Activated T-cell treated with anti-CD3 and anti-CD28 coated beads, Interleukin-2, amount 50 U/mL, for 24 hours (primary cell): Measurements from ENCODE around the gene HDGF.
A peak's percentile ranks its signal among the peaks of the same experiment; 100 is the strongest.

Experiments used
- DNase-seq: peaks from one replicate; pipeline ENCODE4 v3.0.0-alpha.2; 2020
- H3K27ac Mint-ChIP-seq: 2 replicates; pipeline ENCODE4 v1.8.0; 2020; ENCODE audit warnings: mild to moderate bottlenecking, mixed read lengths
- H3K27me3 Mint-ChIP-seq: 2 replicates; pipeline ENCODE4 v1.8.0; 2020; ENCODE audit warnings: mixed read lengths
- H3K36me3 Mint-ChIP-seq: 2 replicates; pipeline ENCODE4 v1.8.0; 2020; ENCODE audit warnings: low read depth, mixed read lengths
- H3K4me1 Mint-ChIP-seq: 2 replicates; pipeline ENCODE4 v1.8.0; 2020; ENCODE audit warnings: low read depth, mixed read lengths
- H3K4me3 Mint-ChIP-seq: 2 replicates; pipeline ENCODE4 v1.8.0; 2020; ENCODE audit warnings: mild to moderate bottlenecking, moderate library complexity, mixed read lengths
- H3K9me3 Mint-ChIP-seq: 2 replicates; pipeline ENCODE4 v1.8.0; 2020; ENCODE audit warnings: mixed read lengths

Gene HDGF

DNA sequence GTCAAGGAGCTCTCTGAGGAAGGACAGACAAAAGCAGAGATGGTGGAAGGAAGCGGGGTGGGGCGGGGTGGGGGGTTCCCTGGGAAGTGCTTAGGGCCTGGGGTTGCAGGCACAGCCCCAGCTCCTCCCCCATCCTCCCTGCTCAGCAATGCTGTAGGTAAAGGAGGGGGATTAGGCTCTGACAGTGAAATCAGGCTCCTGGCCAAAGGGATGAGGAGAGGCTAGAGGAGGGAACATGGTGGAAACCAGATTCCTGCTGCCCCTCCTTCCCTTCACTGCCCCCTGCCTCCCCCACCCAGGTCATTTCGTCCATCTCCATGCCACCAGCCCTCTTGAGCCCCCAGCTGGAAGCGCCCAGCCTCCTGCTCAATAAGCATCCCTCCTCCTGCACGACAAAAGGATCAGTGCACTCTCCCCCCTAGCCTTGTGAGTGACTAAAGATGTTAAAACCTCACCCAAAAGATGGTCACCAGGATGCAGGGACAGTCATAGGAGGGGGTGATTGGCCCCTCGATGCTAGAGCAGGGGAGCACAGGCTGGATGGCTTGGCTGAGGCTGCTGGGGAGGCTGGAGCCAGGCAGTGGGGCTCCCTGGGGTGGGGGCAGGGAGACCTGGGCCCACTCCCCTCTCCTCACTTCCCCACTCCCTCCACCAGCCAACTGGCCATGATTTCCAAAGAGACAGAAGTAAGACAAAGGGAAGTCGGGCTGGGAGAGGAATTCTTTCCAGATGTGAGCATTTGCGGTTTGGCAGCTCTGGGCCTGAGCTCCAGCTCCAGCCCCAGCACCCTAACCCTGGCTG, 43.9 kb downstream of the HDGF start:
- Mint-ChIP-seq H3K4me3 (peak overlapping the region; percentile 8), H3K36me3 (no peaks in the 10 kb centered on the region), H3K9me3 (no peaks in the 10 kb centered on the region), H3K27me3 (peaks cover 31% of the 10 kb centered on the region), H3K27ac (no peak overlapping the region), H3K4me1 (peaks cover 32% of the 10 kb centered on the region)
- no peak for DNase-seq

DNA sequence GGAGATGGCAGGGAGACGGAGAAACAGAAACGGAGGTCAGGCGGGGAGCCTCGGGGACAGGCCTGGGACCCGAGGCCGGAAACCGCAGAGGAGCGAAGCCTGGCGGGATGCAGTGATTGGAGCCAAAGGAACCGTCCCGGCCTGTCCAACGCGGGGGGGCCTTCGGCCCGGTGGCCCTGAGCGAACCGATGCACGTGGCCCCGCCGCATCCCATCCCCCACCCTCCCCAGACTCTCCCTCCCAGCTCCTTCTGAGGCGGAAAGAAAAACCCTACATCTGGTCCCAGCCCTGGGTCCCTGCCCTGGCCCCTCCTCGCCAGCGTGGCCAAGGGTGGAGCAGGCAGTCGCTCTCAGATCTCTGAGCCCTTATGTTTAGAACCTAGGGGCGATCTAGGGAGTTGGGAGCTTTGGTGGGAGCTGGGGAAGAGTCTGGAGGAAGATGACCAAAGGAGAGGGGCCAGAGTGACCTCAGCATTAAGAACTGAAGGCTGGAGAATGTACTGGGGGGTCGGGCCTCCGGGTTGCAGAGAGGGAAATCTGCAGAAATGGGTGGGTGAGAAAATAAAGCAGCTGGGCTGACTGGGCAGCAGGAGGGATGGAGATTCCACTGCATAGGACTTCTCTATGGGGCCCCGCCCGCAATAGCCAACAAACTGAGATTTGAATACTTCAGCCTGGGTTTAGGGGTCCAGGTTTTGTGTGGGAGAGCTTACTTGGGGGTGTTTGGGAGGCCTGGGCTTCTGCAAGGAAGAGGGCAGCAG, 44.6 kb downstream of the HDGF start:
- peak overlapping the region; percentile 52 for H3K27ac Mint-ChIP-seq
- DNase-seq: no peak

GRCh38 chr1:156705918-156706656, 45.4 kb downstream of the HDGF start:
- H3K27me3 Mint-ChIP-seq: peaks cover 38% of the 10 kb centered on the region
- H3K4me3 Mint-ChIP-seq: peak overlapping the region; percentile 70
- no peaks in the 10 kb centered on the region for H3K36me3 Mint-ChIP-seq
- peak overlapping the region; percentile 61 for H3K27ac Mint-ChIP-seq
- peak; percentile 82 for DNase-seq
- no peaks in the 10 kb centered on the region for H3K9me3 Mint-ChIP-seq
- H3K4me1 Mint-ChIP-seq: peaks cover 32% of the 10 kb centered on the region

More for the DNA sequence above, 44.6 kb downstream of the HDGF start:
- peak overlapping the region; percentile 70 for H3K4me3 Mint-ChIP-seq
- peaks cover 32% of the 10 kb centered on the region for H3K4me1 Mint-ChIP-seq
- no peaks in the 10 kb centered on the region for H3K9me3 Mint-ChIP-seq
- no peaks in the 10 kb centered on the region for H3K36me3 Mint-ChIP-seq
- peaks cover 36% of the 10 kb centered on the region for H3K27me3 Mint-ChIP-seq

DNA sequence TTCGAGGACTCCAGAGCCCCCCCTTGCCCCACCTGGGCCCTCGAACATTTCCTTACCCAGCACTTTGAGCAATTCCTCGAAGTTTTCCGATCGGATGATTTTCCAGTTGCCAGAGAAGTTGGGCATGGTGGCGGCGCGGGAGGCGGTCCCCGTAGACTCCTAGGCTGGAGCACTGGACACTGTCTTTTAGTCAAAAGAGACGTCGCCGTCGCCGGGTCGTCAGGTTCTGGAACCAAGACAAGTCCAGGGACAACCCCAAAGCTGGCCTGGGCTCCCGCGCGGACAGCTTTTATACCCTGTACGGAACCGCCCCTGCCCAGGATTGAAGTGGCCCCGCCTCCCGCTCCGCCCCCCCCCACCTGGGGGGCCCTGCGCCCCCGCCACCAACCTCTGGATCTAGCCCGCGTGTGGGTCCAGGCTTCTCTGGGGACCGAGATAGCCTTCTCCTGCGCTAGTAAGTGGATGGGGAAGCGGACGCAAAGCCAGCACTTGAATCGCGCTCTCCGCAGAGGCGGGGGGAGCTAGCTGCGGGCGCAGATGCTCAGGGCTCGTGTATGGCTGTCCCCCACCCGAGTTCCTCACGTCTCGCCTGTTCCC, 46.1 kb downstream of the HDGF start, which contains the start of gene CRABP2:
CRABP2 (minus strand) TSS at position 263 of the 597 bp plus-strand sequence; CDS start at position 126, 137 bp downstream.
- H3K27ac Mint-ChIP-seq: peak within 1 kb of the TSS; percentile 61
- H3K36me3 Mint-ChIP-seq: no peaks in the 10 kb centered on the region
- H3K4me3 Mint-ChIP-seq: peak within 1 kb of the TSS; percentile 70
- H3K27me3 Mint-ChIP-seq: peaks cover 41% of the 10 kb centered on the region
- peaks cover 34% of the 10 kb centered on the region for H3K4me1 Mint-ChIP-seq
- DNase-seq: no peak
- H3K9me3 Mint-ChIP-seq: no peaks in the 10 kb centered on the region

- DNase-seq: peak; percentile 64
- Mint-ChIP-seq H3K4me3 (peak overlapping the region; percentile 70), H3K27ac (peak overlapping the region; percentile 44), H3K27me3 (peaks cover 43% of the 10 kb centered on the region), H3K36me3 (no peaks in the 10 kb centered on the region), H3K4me1 (peaks cover 34% of the 10 kb centered on the region), H3K9me3 (no peaks in the 10 kb centered on the region)
Measured at GRCh38 chr1:156704930-156705320, 46.5 kb downstream of the HDGF start.

DNA sequence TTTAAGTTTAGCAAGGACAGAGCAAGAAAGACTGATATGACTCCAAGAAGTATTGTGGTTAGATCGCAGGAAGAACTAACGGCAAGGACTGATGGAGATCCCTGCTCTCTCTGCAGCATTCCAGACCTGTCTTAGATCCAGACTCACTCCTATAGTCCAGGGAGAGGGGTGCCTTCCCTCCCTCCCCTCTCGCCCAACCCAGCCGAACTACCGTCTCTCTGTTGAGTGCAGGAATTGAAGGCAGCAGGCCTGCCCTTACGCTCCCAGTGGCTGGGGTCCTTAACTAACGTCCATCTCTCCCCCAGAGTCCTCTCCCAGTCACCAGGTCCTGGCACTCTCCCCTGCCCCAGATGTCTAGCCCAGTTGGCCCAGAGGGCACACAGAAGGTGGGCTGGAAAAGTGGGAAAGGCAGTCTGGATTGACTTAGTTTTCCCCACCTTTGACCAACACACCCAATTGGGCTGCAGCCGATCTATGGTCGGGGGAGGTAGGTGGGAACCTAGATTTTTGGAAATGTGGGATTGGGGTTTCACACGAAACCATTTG, 47.2 kb downstream of the HDGF start:
- Mint-ChIP-seq H3K4me1 (peaks cover 34% of the 10 kb centered on the region), H3K9me3 (no peaks in the 10 kb centered on the region), H3K27ac (no peak overlapping the region), H3K4me3 (no peak overlapping the region), H3K27me3 (peaks cover 47% of the 10 kb centered on the region), H3K36me3 (no peaks in the 10 kb centered on the region)
- no peak for DNase-seq

- H3K36me3 Mint-ChIP-seq: no peaks in the 10 kb centered on the region
- peaks cover 47% of the 10 kb centered on the region for H3K27me3 Mint-ChIP-seq
- no peak for DNase-seq
- no peaks in the 10 kb centered on the region for H3K9me3 Mint-ChIP-seq
- H3K4me1 Mint-ChIP-seq: peaks cover 34% of the 10 kb centered on the region
- H3K27ac Mint-ChIP-seq: no peak overlapping the region
- H3K4me3 Mint-ChIP-seq: no peak overlapping the region
Measured at GRCh38 chr1:156703741-156704140, 47.7 kb downstream of the HDGF start.

DNA sequence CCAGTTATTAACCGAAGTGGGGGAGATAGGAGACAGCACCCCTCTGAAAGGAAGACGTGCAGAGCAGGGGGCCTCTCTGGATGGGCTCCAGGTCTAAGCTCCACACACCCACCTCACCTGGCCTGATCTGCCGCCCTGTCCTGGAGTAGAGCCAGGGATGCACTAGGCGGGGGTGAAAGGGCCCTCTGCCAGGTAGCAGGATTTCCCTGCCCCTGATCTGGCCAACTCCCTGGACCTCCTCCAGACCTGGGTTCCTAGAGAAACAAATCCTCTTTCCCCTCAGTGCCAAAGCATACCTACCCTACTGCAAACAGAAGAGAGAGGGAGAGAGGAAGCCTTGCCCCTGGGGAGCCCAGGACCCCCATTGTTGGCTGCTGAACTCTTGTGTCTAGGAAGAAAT, 48.1 kb downstream of the HDGF start:
- Mint-ChIP-seq H3K27me3 (peaks cover 47% of the 10 kb centered on the region), H3K4me1 (peaks cover 34% of the 10 kb centered on the region), H3K4me3 (no peak overlapping the region), H3K27ac (no peak overlapping the region), H3K9me3 (no peaks in the 10 kb centered on the region), H3K36me3 (no peaks in the 10 kb centered on the region)
- no peak for DNase-seq

DNA sequence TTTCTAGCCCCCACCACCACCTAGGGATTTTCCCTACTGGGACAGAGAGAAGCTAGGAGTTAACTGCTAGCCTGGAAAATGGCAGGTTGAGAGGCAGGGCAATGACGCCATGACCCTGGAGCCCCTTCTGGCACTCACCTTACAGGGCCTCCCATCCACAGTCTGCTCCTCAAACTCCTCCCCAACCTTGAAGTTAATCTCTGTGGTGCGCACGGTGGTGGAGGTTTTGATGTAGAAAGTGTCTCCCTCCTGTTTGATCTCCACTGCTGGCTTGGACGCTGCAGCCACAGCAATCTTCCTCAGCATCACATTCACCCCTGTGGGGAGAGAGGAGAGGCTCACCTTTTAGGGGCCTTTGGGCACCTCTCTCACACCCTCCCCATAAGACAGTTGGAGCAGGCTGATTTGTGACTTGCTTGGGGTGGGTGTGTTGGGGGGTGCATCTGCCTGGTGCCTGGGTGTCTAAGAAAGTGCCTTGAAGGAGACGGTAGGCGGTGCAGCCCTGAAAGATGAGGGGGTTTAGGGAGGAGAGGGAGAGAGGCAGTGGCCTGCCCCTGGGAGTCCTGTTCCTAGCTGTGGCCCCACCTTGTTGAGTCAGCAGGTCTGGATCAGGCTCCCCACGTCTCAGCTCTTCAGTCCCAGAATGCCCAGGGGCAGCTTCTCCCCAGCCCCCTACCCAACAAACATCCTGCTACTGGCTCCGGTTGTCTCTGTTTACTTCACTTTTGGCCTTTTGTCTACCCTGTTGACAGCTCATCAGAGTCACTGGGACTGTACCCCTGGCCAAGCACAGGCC, 50.5 kb downstream of the HDGF start:
- Mint-ChIP-seq H3K27ac (no peak overlapping the region), H3K9me3 (no peaks in the 10 kb centered on the region), H3K36me3 (no peaks in the 10 kb centered on the region), H3K4me1 (peaks cover 22% of the 10 kb centered on the region), H3K27me3 (peaks cover 57% of the 10 kb centered on the region), H3K4me3 (no peak overlapping the region)
- DNase-seq: no peak

DNA sequence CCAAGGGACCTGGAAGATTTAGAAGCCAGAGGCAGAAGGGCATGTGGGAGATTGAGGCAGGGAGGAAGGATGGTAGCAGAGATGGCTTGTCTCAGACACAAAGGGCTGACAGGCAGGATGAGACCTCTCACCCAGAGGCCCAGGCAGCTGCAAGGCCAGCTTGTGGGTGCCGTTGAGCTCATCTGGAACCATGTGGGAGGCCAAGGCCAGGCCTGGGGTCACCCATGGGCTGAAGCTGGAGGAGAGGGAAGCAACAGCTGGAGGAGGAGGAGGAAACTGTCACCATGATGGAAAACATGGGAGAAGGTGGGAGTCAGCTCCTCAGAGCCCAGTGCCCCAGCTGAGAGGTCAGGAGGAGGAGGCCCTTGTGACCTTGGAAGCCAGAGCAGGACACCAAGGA, 52.5 kb downstream of the HDGF start:
- Mint-ChIP-seq H3K4me1 (peaks cover 4% of the 10 kb centered on the region), H3K27ac (peak overlapping the region; percentile 38), H3K36me3 (no peaks in the 10 kb centered on the region), H3K9me3 (no peaks in the 10 kb centered on the region), H3K27me3 (peaks cover 48% of the 10 kb centered on the region), H3K4me3 (no peak overlapping the region)
- no peak for DNase-seq

DNA sequence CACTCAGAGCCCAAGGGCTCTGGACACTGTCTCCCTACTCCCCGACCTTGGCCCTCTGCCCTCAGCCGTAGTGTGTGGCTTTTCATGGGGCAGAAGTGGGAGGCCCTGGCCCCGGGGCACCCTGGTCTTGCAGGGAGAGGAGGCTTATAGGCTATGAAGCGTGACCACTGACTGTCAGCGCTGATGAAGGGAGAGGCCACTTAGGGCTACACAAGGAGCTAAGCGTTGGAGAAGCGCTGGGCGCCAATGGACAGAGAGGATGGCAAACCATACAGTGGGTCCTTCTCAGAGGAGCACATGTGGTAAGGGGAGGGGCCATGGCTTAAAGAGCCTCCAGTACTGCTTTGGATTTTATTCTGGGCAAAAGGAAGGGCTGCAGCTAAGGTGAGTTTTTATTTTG, 54.0 kb downstream of the HDGF start:
- no peaks in the 10 kb centered on the region for H3K36me3 Mint-ChIP-seq
- H3K4me1 Mint-ChIP-seq: peaks cover 10% of the 10 kb centered on the region
- no peak overlapping the region for H3K27ac Mint-ChIP-seq
- no peak for DNase-seq
- no peak overlapping the region for H3K4me3 Mint-ChIP-seq
- H3K27me3 Mint-ChIP-seq: peaks cover 49% of the 10 kb centered on the region
- H3K9me3 Mint-ChIP-seq: no peaks in the 10 kb centered on the region

DNA sequence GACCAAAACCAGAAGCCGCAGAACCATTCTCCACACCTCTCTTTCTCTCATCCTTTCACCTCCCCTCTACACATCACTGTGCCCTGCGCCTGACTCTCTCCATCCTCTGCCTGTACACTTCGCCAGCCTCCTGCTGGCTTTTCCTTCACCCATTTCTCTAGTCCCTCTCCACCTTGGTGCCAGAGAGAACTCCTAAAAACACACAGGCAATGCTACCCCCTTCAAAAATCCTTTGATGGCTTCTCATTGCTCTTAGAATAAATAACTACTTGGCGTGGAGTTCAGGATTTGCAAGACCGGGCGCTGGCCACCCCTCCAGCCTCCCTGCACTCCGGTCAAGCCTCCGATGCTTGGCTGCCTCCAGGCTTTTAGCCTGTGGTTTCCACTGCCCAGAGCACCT, 54.7 kb downstream of the HDGF start:
- Mint-ChIP-seq H3K27me3 (peaks cover 52% of the 10 kb centered on the region), H3K36me3 (no peaks in the 10 kb centered on the region), H3K4me1 (peaks cover 17% of the 10 kb centered on the region), H3K9me3 (no peaks in the 10 kb centered on the region), H3K4me3 (no peak overlapping the region), H3K27ac (no peak overlapping the region)
- no peak for DNase-seq

- no peak overlapping the region for H3K4me3 Mint-ChIP-seq
- H3K36me3 Mint-ChIP-seq: no peaks in the 10 kb centered on the region
- DNase-seq: no peak
- no peak overlapping the region for H3K27ac Mint-ChIP-seq
- H3K4me1 Mint-ChIP-seq: peaks cover 18% of the 10 kb centered on the region
- H3K9me3 Mint-ChIP-seq: no peaks in the 10 kb centered on the region
- H3K27me3 Mint-ChIP-seq: peaks cover 65% of the 10 kb centered on the region
Measured at GRCh38 chr1:156694690-156694962, 56.8 kb downstream of the HDGF start.
